Right atrium auricular region (tissue), 2 donors: ENCODE results near the gene POU3F2. TPM values are rescaled to one million over a fixed set of nuclear protein-coding genes. Genes with fewer than 3 reads are reported as not detected.

ENCODE experiments used
- DNase-seq: peaks from one replicate; pipeline ENCODE4 v3.0.0-alpha.2; 2019; ENCODE audit warnings: low spot score
- H3K27ac ChIP-seq, 2 donors: fragments of 200-600 bp; sonication (generic); 1 replicate in 1 of 2; 2 replicates in 1 of 2; pipeline ENCODE4 v1.5.1; 2016 to 2019
- H3K27me3 ChIP-seq, 2 donors: fragments of 200-600 bp; sonication (generic); one replicate each; pipeline versions ENCODE4 v1.5.1 to v1.6.0; 2017 to 2019
- H3K36me3 ChIP-seq: fragments of 200-600 bp; sonication (generic); one replicate; pipeline ENCODE4 v1.5.1; 2016
- H3K4me1 ChIP-seq, 2 donors: fragments of 200-600 bp; sonication (generic); one replicate each; pipeline versions ENCODE4 v1.5.1 to v1.6.0; 2017 to 2019
- H3K4me3 ChIP-seq, 2 donors: fragments of 200-600 bp; sonication (generic); 1 replicate in 1 of 2; 2 replicates in 1 of 2; pipeline ENCODE4 v1.5.1; 2017 to 2019; ENCODE audit warnings: mild to moderate bottlenecking in 1 of 2, moderate library complexity in 1 of 2
- H3K9me3 ChIP-seq, 2 donors: fragments of 200-600 bp; sonication (generic); one replicate each; pipeline ENCODE4 v1.5.1; 2019
- CTCF ChIP-seq, 2 donors: fragments of 200-600 bp; sonication (generic); IDR thresholded peaks; one replicate each; pipeline ENCODE4 v1.5.1; 2019; ENCODE audit warnings: antibody characterized with exemption in 2 of 2
- total RNA-seq, 2 donors: library from RNA; depleted of rRNA; stranded (reverse); fragments of >200 nt; gene quantifications; one replicate each; pipeline ENCODE4 v1.1.0, GENCODE V29; 2016

The POU3F2 gene
- total RNA-seq, 2 donors from 2014 or later = not detected

GRCh38 chr6:98823428-98824161, 10.8 kb upstream of the POU3F2 start:
- DNase-seq = no peak
- H3K27me3 ChIP-seq = peaks cover 52 to 53% of the 10 kb centered on the region in 2 donors
- peaks cover 0 to 29% of the 10 kb centered on the region in 2 donors for H3K4me1 ChIP-seq
- no peak overlapping the region for H3K4me3 ChIP-seq
- no peaks in the 10 kb centered on the region for H3K9me3 ChIP-seq
- H3K27ac ChIP-seq = no peak overlapping the region
- TF ChIP-seq CTCF (IDR thresholded peaks at IDR 0.05) = no peak
- no peaks in the 10 kb centered on the region for H3K36me3 ChIP-seq

GRCh38 chr6:98824162-98824901, 10.0 kb upstream of the POU3F2 start:
- peaks cover 59% of the 10 kb centered on the region in 2 donors for H3K27me3 ChIP-seq

GRCh38 chr6:98824902-98825599, 9.3 kb upstream of the POU3F2 start:
- Histone ChIP-seq H3K4me1 (peaks cover 0 to 29% of the 10 kb centered on the region in 2 donors), H3K4me3 (no peak overlapping the region), H3K9me3 (no peaks in the 10 kb centered on the region), H3K36me3 (no peaks in the 10 kb centered on the region), H3K27ac (no peak overlapping the region), H3K27me3 (peaks cover 59 to 61% of the 10 kb centered on the region in 2 donors)
- TF ChIP-seq CTCF (IDR thresholded peaks at IDR 0.05) = no peak
- no peak for DNase-seq

More at GRCh38 chr6:98824162-98824901, 10.0 kb upstream of the POU3F2 start:
- Histone ChIP-seq H3K27ac (no peak overlapping the region), H3K9me3 (no peaks in the 10 kb centered on the region), H3K36me3 (no peaks in the 10 kb centered on the region), H3K4me1 (peaks cover 0 to 29% of the 10 kb centered on the region in 2 donors), H3K4me3 (no peak overlapping the region)
- DNase-seq = no peak
- TF ChIP-seq CTCF (IDR thresholded peaks at IDR 0.05) = no peak

GRCh38 chr6:98825600-98826230, 8.7 kb upstream of the POU3F2 start:
- DNase-seq = no peak
- Histone ChIP-seq H3K9me3 (no peaks in the 10 kb centered on the region), H3K27ac (no peak overlapping the region), H3K4me1 (peaks cover 0 to 29% of the 10 kb centered on the region in 2 donors), H3K36me3 (no peaks in the 10 kb centered on the region), H3K27me3 (peaks cover 65 to 66% of the 10 kb centered on the region in 2 donors), H3K4me3 (no peak overlapping the region)
- no peak for TF ChIP-seq CTCF (IDR thresholded peaks at IDR 0.05)

- TF ChIP-seq CTCF (IDR thresholded peaks at IDR 0.05) = no peak
- H3K27me3 ChIP-seq = peaks cover 82 to 83% of the 10 kb centered on the region in 2 donors
- H3K27ac ChIP-seq = no peak overlapping the region
- no peak for DNase-seq
- no peaks in the 10 kb centered on the region for H3K36me3 ChIP-seq
- peaks cover 0 to 46% of the 10 kb centered on the region in 2 donors for H3K4me1 ChIP-seq
- no peaks in the 10 kb centered on the region for H3K9me3 ChIP-seq
- H3K4me3 ChIP-seq = no peak overlapping the region
These were observed 6.8 kb upstream of the POU3F2 start for GRCh38 chr6:98827295-98828159.
